GM23338 (cell line): Measurements from ENCODE around the gene PA2G4. TPM values are rescaled to one million over a fixed set of nuclear protein-coding genes. Genes with fewer than 3 reads are reported as not detected.
A peak's percentile ranks its signal among the peaks of the same experiment; 100 is the strongest.

Source experiments
- ATAC-seq: fragments of 200-7000 bp; cut with Tn5 transposase; 3 replicates; pipeline ENCODE4 v1.9.1; 2020
- DNase-seq: peaks from one replicate; pipeline ENCODE4 v3.0.0-alpha.2; 2015; ENCODE audit warnings: low spot score
- H2AFZ ChIP-seq: fragments of 200-600 bp; sonication (generic); 2 replicates; pipeline ENCODE4 v1.8.0; 2016; ENCODE audit warnings: antibody characterized with exemption, mild to moderate bottlenecking, moderate library complexity
- H3F3A ChIP-seq: fragments of 200-600 bp; sonication (generic); replicated peaks from 2 replicates; pipeline ENCODE4 v1.8.0; 2017; ENCODE audit warnings: antibody characterized with exemption, mixed run types, low read depth
- H3K27ac ChIP-seq: fragments of 200-600 bp; sonication (generic); 2 replicates; pipeline ENCODE4 v1.6.1; 2016; ENCODE audit warnings: low read depth
- H3K27me3 ChIP-seq: fragments of 200-600 bp; sonication (generic); 2 replicates; pipeline ENCODE4 v1.8.0; 2016; ENCODE audit warnings: mild to moderate bottlenecking, mixed run types, moderate library complexity; ENCODE audit not compliant: insufficient read depth
- H3K36me3 ChIP-seq: fragments of 200-600 bp; sonication (generic); 2 replicates; pipeline ENCODE4 v1.8.0; 2016; ENCODE audit warnings: mild to moderate bottlenecking; ENCODE audit not compliant: insufficient read depth
- H3K4me1 ChIP-seq: fragments of 200-600 bp; sonication (generic); 2 replicates; pipeline ENCODE4 v1.8.0; 2016; ENCODE audit warnings: mild to moderate bottlenecking, moderate library complexity; ENCODE audit not compliant: insufficient read depth
- H3K4me2 ChIP-seq: fragments of 200-600 bp; sonication (generic); 2 replicates; pipeline ENCODE4 v1.7.1; 2017; ENCODE audit warnings: mixed run types
- H3K4me3 ChIP-seq: fragments of 200-600 bp; sonication (generic); 2 replicates; pipeline ENCODE4 v1.6.1; 2016; ENCODE audit warnings: mixed run types
- H3K79me2 ChIP-seq: fragments of 200-600 bp; sonication (generic); replicated peaks from 2 replicates; pipeline ENCODE4 v1.8.0; 2017; ENCODE audit warnings: mild to moderate bottlenecking; ENCODE audit not compliant: insufficient read depth
- H3K9me2 ChIP-seq: fragments of 200-600 bp; sonication (generic); 2 replicates; pipeline ENCODE4 v1.8.0; 2017; ENCODE audit not compliant: insufficient read depth
- H4K20me1 ChIP-seq: fragments of 200-600 bp; sonication (generic); replicated peaks from 2 replicates; pipeline ENCODE4 v1.8.0; 2017; ENCODE audit warnings: mild to moderate bottlenecking; ENCODE audit not compliant: insufficient read depth
- H3K27ac Mint-ChIP-seq: 2 replicates; pipeline ENCODE4 v1.8.0; 2020; ENCODE audit warnings: inconsistent platforms, mild to moderate bottlenecking, moderate library complexity, mixed read lengths
- H3K27me3 Mint-ChIP-seq: 3 replicates; pipeline ENCODE4 v1.8.0; 2022; ENCODE audit warnings: low read depth, mild to moderate bottlenecking, moderate library complexity, mixed read lengths, inconsistent platforms; ENCODE audit not compliant: insufficient read depth, poor library complexity
- H3K36me3 Mint-ChIP-seq: 3 replicates; pipeline ENCODE4 v1.8.0; 2021; ENCODE audit warnings: low read depth, mild to moderate bottlenecking, inconsistent platforms, moderate library complexity, mixed read lengths
- H3K4me1 Mint-ChIP-seq: 3 replicates; pipeline ENCODE4 v1.8.0; 2020; ENCODE audit warnings: mild to moderate bottlenecking, inconsistent platforms, mixed read lengths
- H3K4me3 Mint-ChIP-seq: 3 replicates; pipeline ENCODE4 v1.8.0; 2021; ENCODE audit warnings: moderate library complexity, mild to moderate bottlenecking, inconsistent platforms, mixed read lengths
- H3K9me3 Mint-ChIP-seq: 3 replicates; pipeline ENCODE4 v1.8.0; 2020; ENCODE audit warnings: moderate library complexity, mild to moderate bottlenecking, inconsistent platforms, mixed read lengths
- CREB1 ChIP-seq: fragments of 250-450 bp; sonication (Bioruptor Pico); IDR thresholded peaks from 2 replicates; pipeline ENCODE4 v1.5.0; 2020; ENCODE audit warnings: low read depth, mild to moderate bottlenecking, moderate library complexity
- CTCF ChIP-seq, 2 experiments: fragments of 200-600 bp in 1 of 2; sonication (generic) in 1 of 2; conservative IDR thresholded peaks; 2 replicates each; pipeline versions ENCODE4 v1.5.1 to v1.6.1; 2016 to 2017; ENCODE audit warnings: antibody characterized with exemption in 2 of 2, low read depth in 2 of 2, mild to moderate bottlenecking in 2 of 2, moderate library complexity in 1 of 2
- ETS1 ChIP-seq: IDR thresholded peaks from 2 replicates; pipeline ENCODE4 v1.6.1; 2016; ENCODE audit warnings: antibody characterized with exemption
- EZH2 ChIP-seq: fragments of 200-600 bp; sonication (generic); IDR thresholded peaks from one replicate; pipeline ENCODE4 v1.8.0; 2017; ENCODE audit warnings: antibody characterized with exemption, mild to moderate bottlenecking, low read depth; ENCODE audit not compliant: unreplicated experiment
- EZH2phosphoT487 ChIP-seq: fragments of 200-600 bp; sonication (generic); IDR thresholded peaks from one replicate; pipeline ENCODE4 v1.8.1; 2018; ENCODE audit warnings: antibody characterized with exemption; ENCODE audit not compliant: unreplicated experiment
- JUNB ChIP-seq: IDR thresholded peaks from one replicate; pipeline ENCODE4 v1.6.1; 2016; ENCODE audit warnings: antibody characterized with exemption; ENCODE audit not compliant: unreplicated experiment
- NANOG ChIP-seq: IDR thresholded peaks from 2 replicates; pipeline ENCODE4 v1.6.1; 2016; ENCODE audit warnings: antibody characterized with exemption, borderline replicate concordance
- POLR2AphosphoS5 ChIP-seq: IDR thresholded peaks from 2 replicates; pipeline ENCODE4 v1.6.1; 2016; ENCODE audit warnings: antibody characterized with exemption, low read depth
- REST ChIP-seq: IDR thresholded peaks from one replicate; pipeline ENCODE4 v1.6.1; 2018; ENCODE audit warnings: antibody characterized with exemption; ENCODE audit not compliant: unreplicated experiment
- STAT1 ChIP-seq: IDR thresholded peaks from one replicate; pipeline ENCODE4 v1.6.1; 2016; ENCODE audit warnings: antibody characterized with exemption; ENCODE audit not compliant: unreplicated experiment
- ZNF114 ChIP-seq: fragments of 250-450 bp; sonication (Bioruptor Pico); IDR thresholded peaks from 2 replicates; pipeline ENCODE4 v1.5.0; 2020; ENCODE audit warnings: mild to moderate bottlenecking, moderate library complexity
- ZNF331 ChIP-seq: fragments of 250-450 bp; sonication (Bioruptor Pico); IDR thresholded peaks from 2 replicates; pipeline ENCODE4 v1.5.0; 2020; ENCODE audit warnings: low read depth, mild to moderate bottlenecking, moderate library complexity
- ZNF462 ChIP-seq: fragments of 250-450 bp; sonication (Bioruptor Pico); IDR thresholded peaks from 2 replicates; pipeline ENCODE4 v1.5.0; 2020; ENCODE audit warnings: mild to moderate bottlenecking, moderate library complexity
- polyA plus RNA-seq: library from polyadenylated mRNA; unstranded; fragments of >200 nt; fragmentation: Nextera tagmentation; extraction: Ambion mirVana; gene quantifications from 2 replicates; pipeline ENCODE4 v1.2.1, GENCODE V29; 2016
- total RNA-seq: library from RNA; depleted of rRNA; stranded (reverse); fragments of >200 nt; shearing (Covaris generic); gene quantifications from 2 replicates; pipeline ENCODE4 v1.2.3, GENCODE V29; 2014

Gene PA2G4
- total and polyA plus RNA-seq, 2 experiments from 2014 or later: 237 to 373 TPM

GRCh38 chr12:56079723-56080555 lies 24.4 kb upstream of the PA2G4 start, which contains the start of gene ERBB3:
Gene ERBB3, plus strand, starts transcription at chr12:56080165. Its CDS starts 136 bp downstream, at chr12:56080301.
- TF ChIP-seq CTCF (conservative IDR thresholded peaks at IDR 0.05; ENCODE audit: low read depth in 2 of 2) (no peak), EZH2phosphoT487 (no peak), CREB1 (CRISPR knock-in tag) (peak; percentile 53; the same call in 1 of the 2 replicates), POLR2AphosphoS5 (no peak; the same call in none of the 2 replicates), NANOG (no peak), ZNF462 (CRISPR knock-in tag) (no peak), ZNF114 (no peak), REST (no peak), ETS1 (peak; percentile 24; the same call in 1 of the 2 replicates), EZH2 (no peak), STAT1 (no peak), JUNB (no peak), ZNF331 (CRISPR knock-in tag) (no peak)

More at GRCh38 chr12:56079723-56080555, 24.4 kb upstream of the PA2G4 start, which contains the start of gene ERBB3:
- H3K79me2 ChIP-seq: peaks cover 30% of the 10 kb centered on the region
- peak within 1 kb of the TSS; percentile 93 for H3K4me2 ChIP-seq
- peak within 1 kb of the TSS; percentile 98 for H3K27ac Mint-ChIP-seq
- H3F3A ChIP-seq: 0 out of 2 replicates have a peak, but pooled peaks cover 13% of the 10 kb centered on the region
- peaks cover 20% of the 10 kb centered on the region for H3K36me3 Mint-ChIP-seq
- H3K4me1 Mint-ChIP-seq: peaks cover 30% of the 10 kb centered on the region
- DNase-seq (peak; percentile 92), ATAC-seq (peak; percentile 58)
- H3K27me3 Mint-ChIP-seq: peaks cover 7% of the 10 kb centered on the region
- no peaks in the 10 kb centered on the region for H3K9me2 ChIP-seq
- H3K4me3 Mint-ChIP-seq: peak within 1 kb of the TSS; percentile 90
- peak within 1 kb of the TSS; percentile 84 for H3K4me3 ChIP-seq
- H3K9me3 Mint-ChIP-seq: peaks cover 3% of the 10 kb centered on the region; the same call in 1 of the 3 replicates
- no peaks in the 10 kb centered on the region for H3K27me3 ChIP-seq
- 0 out of 2 replicates have a peak, but pooled peaks cover 7% of the 10 kb centered on the region for H3K36me3 ChIP-seq
- H3K4me1 ChIP-seq: peaks cover 22% of the 10 kb centered on the region
- peaks cover 17% of the 10 kb centered on the region for H4K20me1 ChIP-seq
- H2AFZ ChIP-seq: peak within 1 kb of the TSS; percentile 93
- H3K27ac ChIP-seq: peak within 1 kb of the TSS; percentile 98
